Measurements from ENCODE around the gene CLDN16.

Gene CLDN16

GRCh38 chr3:190387578-190388213 lies at the start of gene CLDN16:
Gene CLDN16 (plus strand): TSS chr3:190388163. CDS start chr3:190388330, 167 bp downstream.
- DNase-seq, result no peak

GRCh38 chr3:190338717-190339116 lies 49.2 kb upstream of the CLDN16 start:
- DNase-seq, result no peak

DNA sequence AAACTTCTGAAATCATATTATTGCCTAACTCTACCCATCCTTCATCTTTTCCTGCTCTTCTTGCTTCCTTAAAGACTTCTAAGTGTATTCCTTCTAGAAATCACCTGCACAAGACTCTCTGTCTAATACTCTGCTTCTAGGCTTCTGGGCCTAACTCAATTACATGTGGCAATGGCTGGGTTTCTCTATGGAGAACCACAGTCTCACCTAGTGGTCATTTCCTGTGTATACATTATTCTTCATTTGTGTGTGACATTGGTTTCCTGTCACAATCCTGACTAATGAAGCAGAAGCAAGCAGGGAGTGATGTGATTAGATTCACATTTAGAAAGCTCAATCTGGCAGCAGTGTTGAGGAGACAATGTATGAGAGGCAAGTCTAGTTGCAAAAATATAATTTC lies 48.8 kb upstream of the CLDN16 start:
- no peak for DNase-seq

- no peak for DNase-seq
Measured at GRCh38 chr3:190340071-190340470, 47.9 kb upstream of the CLDN16 start.

GRCh38 chr3:190345027-190345821 lies 42.7 kb upstream of the CLDN16 start:
- DNase-seq, result no peak

DNA sequence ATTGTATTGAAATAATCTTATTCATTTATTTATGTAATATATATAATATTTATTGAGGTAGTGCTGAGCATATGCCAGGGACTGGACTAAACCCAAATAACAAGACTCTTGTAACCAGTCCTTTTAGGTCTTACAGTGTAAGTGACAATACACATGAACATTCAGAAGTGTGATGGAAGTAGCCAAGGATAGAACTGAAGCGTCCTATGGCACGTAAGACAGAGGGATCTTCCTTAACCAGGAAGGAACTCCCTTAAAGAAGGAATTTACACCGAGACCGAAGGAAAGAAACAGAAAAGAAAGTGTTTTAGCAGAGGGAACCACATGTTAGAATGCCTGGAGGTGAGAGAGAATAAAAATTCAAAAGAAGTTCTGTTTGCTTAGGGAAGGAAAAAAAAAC lies 42.1 kb upstream of the CLDN16 start:
- no peak for DNase-seq

DNA sequence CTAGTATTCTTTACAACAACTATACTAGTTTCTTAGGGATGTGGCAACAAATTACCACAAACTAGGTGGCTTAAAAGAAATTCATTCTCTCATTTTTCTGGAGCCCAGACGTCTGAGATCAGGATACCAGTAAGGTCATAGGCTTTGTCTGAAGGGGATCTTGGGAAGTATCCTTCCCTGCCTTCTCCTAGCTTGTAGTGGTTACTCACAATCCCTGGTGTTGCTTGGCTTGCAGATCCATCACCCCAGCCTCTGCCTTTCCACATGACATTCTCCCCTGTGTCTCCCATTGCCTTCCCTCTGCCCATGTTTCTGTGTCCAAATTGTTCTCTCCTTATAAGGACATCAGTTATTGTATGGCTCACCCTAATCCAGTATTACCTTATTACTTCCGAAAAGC lies 41.4 kb upstream of the CLDN16 start:
- DNase-seq, result no peak

DNA sequence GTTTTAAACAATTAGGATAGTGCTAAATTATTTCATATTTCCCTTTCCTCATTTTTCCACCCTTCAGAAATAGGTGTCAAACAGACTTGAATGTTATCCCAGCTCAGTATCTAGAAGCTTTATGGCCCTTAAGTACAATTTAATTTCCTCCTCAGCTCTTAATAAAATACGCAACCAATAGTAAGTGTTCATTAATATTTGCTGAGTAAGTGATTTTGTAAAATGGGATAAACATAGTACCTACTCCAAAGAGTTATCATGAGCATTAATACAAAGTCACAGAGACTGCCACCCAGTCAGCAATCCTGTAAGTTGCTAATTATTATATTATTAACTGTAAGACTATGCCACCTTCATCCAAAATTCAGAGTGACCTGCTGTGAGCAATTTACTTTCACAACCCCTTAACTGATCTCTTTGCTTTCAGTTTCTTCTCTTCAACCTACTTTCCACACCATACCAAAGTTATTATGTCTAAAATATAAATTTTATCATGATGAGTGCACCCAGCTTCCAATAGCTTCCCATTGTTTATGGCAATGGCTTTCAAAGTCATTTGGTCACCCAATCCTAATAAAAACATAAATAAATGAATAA lies 35.0 kb upstream of the CLDN16 start:
- DNase-seq, result no peak

- no peak for DNase-seq
Measured at GRCh38 chr3:190356246-190356645, 31.7 kb upstream of the CLDN16 start.

DNA sequence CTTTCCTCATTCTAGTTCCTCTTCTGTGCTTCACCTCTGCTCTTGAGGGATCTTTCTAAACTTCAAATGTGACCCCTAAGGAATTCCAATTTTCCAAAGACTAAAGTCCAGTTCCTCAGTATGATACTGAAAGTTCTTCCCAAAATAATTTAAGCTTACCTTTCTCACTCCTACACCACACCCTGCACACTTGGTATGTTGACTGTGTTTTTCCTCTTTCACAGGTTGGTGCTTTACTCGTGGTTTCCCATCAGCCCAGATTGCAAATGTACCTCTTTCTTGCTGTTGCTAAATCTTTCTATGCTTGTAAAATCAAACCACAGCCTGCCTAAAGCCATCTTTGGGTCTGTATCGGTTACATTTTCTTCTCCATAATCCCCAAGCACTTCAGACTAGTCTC lies 30.5 kb upstream of the CLDN16 start:
- DNase-seq, result no peak

DNA sequence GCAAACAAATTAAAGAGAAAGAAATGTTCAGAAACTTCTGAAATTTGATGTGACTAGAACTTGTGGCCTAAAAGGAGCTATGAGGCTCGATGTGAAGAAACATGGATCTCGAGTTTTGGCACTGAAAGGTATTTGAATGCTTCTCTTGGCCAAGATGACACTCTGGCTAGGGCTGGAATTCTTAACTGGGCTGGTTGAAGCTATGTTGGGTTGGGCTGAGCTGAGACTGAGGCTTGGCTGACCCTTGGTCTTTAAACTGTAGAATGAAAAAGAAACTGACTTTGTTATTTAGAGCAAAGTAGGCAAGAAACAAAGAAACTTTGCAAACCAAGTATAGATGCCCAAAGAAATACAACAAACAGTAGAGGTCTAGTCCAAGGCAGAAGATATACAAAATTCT lies 28.1 kb upstream of the CLDN16 start:
- DNase-seq, result no peak

DNA sequence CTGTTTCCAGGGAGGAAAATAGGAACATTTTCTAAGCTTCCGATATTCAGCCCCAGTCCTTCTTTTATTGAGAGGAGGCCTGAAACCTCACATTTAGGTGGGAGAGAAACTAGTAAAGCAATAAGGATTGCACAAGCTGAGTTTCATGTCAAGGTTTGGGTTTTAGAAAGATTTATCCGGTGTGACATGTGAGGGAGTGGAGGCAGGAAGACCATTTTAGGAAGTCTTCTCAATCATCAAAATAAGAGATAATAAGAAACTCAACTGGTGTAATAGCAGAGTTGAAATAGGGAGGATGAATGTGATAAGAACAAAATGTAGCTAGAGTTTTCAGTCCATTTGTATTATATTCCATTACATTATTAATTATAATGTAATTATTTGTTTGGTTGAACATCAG lies 27.7 kb upstream of the CLDN16 start:
- DNase-seq, result no peak

GRCh38 chr3:190361791-190362190 lies 26.2 kb upstream of the CLDN16 start:
- DNase-seq, result no peak

- no peak for DNase-seq
Measured at GRCh38 chr3:190362258-190362657, 25.7 kb upstream of the CLDN16 start.

DNA sequence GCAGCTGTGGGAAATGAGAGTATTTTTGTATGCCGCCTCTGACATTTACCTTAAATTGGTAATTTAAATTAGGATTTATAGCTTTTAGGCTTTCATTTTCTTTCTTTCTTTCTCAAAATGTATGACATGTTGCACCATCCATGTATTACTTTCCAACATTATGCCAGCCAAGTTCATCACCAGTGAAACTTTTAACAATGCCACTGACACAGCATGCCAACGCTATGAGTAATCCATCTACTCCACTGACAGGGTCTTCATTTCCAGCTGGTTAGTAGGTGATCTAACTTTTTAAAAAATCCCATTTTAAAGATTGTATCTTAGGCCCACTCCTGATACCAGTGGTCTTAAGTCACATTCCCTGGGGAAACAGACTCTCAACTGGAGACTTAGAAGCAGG lies 21.8 kb upstream of the CLDN16 start:
- DNase-seq, result no peak

DNA sequence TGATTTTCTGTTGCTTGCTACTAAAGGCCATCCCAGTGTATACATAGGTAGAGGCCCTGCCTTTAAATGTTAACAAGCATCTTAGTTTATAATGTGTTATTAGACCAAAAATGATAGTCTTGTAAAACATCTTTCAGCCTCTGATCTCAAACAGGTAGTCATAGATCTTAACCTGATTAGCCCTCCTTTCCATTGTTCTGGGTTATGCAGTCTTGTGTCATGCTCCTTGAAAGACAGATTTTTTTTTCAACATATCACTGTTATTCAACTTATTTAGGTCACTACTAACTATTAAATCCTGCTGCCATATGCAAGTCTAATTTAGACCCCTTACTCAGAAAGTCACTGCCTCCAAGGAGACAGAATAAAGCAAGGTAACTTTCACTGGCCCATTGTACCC lies 19.1 kb upstream of the CLDN16 start:
- DNase-seq, result no peak

GRCh38 chr3:190369668-190370295 lies 18.2 kb upstream of the CLDN16 start:
- no peak for DNase-seq

DNA sequence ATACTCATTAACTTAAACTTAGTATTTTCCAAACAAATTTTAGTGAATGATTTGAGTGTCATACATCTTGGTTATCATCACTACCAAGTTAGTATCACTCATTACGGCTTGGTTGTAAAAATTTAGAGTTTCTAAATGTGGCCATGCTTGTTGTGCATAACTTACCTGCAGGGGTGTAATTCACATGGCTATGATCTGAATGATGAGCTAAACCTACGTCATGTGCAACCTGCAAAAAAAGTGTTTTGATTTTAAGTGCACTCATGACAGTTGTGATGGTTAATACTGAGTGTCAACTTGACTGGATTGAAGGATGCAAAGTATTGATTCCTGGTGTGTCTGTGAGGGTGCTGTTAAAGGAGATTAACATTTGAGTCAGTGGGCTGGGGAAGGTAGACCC lies 17.6 kb upstream of the CLDN16 start:
- DNase-seq, result no peak

DNA sequence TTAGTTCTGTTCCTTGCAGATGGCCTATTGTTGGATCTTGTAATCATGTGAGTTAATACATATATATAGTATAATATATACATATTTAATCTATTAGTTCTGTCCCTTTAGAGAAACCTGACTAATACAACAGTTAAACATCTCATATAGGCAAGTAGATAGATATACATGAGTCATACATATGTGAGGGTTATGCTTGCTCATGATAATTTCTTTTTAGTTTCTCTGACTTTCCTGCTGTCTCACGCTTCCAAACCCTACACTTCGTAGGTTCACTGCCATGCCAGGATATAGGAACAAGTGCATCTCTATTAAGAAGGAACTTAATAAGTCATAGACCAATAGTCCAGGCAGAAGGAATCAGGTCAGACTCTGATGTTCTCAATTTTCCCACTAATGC lies 16.8 kb upstream of the CLDN16 start:
- DNase-seq, result no peak

DNA sequence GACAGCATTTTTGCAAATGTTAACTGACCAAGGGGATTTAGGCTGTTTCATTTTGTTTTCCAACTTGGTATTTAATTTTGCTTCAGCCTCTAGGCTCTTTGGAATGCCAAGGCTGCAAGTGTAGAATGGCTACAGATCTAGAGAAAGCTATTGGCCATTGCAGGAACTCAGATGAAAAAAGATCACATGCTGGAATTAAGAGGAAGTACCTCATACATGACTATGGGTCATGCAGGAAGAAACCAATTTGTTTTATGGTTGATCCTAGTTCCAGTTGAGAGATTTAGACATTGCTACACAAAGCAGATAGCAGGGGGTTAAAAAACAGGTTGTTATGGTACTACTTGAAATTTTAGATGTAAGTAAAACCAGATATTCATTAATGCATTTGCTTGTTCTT lies 12.7 kb upstream of the CLDN16 start:
- no peak for DNase-seq

DNA sequence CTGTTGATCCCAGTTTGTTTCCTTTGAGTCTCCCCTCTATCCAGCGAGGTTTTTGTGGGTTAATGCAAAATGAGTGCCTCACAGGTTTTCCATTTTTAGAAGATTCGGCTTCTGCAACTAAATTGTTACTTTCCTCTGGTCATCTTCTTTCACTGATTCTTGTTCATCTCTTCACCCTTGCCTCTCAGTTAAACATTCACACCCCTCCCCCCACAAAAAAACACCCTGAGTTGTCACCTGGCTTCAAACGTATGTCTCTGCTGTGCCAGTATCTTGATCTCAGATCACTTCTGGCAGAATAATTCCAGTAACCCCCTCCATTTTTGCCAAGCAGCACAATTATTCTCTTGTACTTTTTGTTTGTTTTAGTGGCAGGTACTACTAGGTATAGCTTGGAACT lies 12.3 kb upstream of the CLDN16 start:
- no peak for DNase-seq

- no peak for DNase-seq
Measured at GRCh38 chr3:190378240-190378891, 9.6 kb upstream of the CLDN16 start.

GRCh38 chr3:190380184-190380583 lies 7.8 kb upstream of the CLDN16 start:
- no peak for DNase-seq
